Gastrocnemius medialis (tissue), 4 donors: Measurements from ENCODE around the gene NMT2.

ENCODE experiments used
- POLR2A ChIP-seq, 2 donors: fragments of 450-650 bp; IDR thresholded peaks; one replicate each; pipeline ENCODE4 v1.6.1; 2017; ENCODE audit warnings: antibody characterized with exemption in 2 of 2, mild to moderate bottlenecking in 2 of 2, moderate library complexity in 2 of 2
- TF ChIP-seq, protein P1 (sequence below), 5 experiments: fragments of 450-650 bp in 3 of 5; fragments of 200-600 bp in 2 of 5; sonication (generic) in 2 of 5; IDR thresholded peaks in 4 of 5; conservative IDR thresholded peaks in 1 of 5; 1 replicate in 4 of 5; 2 replicates in 1 of 5; pipeline ENCODE4 v1.5.1; 2016 to 2019; ENCODE audit warnings: antibody characterized with exemption in 5 of 5, mild to moderate bottlenecking in 3 of 5, moderate library complexity in 3 of 5

DNA sequence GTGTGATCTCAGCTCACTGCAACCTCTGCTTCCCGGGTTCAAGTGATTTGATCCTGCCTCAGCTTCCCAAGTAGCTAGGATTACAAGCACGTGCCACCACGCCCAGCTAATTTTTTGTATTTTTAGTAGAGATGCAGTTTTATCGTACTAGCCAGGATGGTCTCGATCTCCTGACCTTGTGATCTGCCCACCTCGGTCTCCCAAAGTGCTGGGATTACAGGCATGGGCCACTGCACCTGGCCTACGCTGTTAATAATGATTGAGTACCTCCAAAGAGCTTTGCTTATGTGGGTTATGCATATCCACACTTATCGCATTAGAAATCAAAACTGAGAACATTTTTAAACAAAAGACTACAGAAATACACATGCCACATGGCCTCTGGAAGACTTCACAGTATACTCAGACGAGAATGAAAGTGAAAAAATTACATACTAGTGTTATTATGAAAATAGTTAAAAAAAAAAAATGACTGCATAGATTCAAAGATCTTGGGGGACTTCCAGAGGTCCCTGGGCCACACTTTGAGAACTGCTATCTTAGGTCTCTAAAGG is 45.9 kb downstream of the NMT2 start:
- TF ChIP-seq, protein P1, sequence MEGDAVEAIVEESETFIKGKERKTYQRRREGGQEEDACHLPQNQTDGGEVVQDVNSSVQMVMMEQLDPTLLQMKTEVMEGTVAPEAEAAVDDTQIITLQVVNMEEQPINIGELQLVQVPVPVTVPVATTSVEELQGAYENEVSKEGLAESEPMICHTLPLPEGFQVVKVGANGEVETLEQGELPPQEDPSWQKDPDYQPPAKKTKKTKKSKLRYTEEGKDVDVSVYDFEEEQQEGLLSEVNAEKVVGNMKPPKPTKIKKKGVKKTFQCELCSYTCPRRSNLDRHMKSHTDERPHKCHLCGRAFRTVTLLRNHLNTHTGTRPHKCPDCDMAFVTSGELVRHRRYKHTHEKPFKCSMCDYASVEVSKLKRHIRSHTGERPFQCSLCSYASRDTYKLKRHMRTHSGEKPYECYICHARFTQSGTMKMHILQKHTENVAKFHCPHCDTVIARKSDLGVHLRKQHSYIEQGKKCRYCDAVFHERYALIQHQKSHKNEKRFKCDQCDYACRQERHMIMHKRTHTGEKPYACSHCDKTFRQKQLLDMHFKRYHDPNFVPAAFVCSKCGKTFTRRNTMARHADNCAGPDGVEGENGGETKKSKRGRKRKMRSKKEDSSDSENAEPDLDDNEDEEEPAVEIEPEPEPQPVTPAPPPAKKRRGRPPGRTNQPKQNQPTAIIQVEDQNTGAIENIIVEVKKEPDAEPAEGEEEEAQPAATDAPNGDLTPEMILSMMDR (IDR thresholded peaks at IDR 0.05 in 4 of 5, conservative IDR thresholded peaks at IDR 0.05 in 1 of 5) = no peak
- TF ChIP-seq POLR2A (IDR thresholded peaks at IDR 0.05) = no peak
